ENCODE measurements around the gene NUP210.
"Not testable (repeated sequence)": the region's sequence is repeated elsewhere in the genome, so short reads cannot be mapped to it uniquely, and the experiment has no call there.

NUP210 gene

DNA sequence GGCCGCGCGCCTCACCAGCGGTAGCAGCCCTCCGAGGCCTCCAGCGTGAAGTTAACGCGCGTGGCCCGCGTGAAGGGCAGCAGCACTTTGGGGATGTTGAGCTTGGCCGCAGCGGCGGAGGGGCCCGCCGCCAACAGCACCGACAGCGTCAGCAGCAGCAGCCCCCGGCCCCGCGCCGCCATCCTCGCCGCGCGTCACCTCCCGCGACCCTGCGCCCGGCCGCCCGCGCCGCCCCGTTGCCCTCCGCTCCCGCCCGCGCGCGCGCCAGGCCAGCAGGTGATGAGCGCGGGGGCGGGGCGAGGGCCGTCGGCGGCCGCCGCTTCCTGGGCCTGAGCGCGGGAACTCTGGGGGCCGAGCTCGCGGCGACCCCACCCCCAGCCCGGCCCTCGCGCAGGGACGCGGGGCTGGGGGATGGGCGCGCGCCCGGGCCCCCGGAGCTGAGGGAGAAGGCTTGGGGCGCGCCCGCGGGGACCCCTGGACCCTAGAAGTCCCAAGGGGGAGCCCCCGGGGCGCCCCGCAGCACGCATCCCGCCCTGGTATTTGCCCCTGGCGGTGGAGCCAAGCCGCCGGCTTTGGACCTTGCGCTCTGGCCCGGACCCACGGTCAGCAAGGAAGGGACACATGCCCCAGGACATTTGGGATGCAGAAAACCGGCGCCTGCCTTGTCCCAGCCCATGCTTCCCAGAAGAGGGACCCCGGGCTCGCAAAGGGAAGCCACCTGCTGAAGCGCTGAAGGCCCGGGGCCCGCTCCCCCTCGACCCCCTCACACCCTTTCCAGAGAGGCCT lies at the start of gene NUP210:
Gene NUP210, minus strand, starts transcription at position 278 of the 786 bp plus-strand sequence. Its CDS starts 96 bp downstream, at position 182.
- DNase-seq = no peak

GRCh38 chr3:13466781-13467180 lies 46.7 kb upstream of the NUP210 start:
- DNase-seq = no peak

DNA sequence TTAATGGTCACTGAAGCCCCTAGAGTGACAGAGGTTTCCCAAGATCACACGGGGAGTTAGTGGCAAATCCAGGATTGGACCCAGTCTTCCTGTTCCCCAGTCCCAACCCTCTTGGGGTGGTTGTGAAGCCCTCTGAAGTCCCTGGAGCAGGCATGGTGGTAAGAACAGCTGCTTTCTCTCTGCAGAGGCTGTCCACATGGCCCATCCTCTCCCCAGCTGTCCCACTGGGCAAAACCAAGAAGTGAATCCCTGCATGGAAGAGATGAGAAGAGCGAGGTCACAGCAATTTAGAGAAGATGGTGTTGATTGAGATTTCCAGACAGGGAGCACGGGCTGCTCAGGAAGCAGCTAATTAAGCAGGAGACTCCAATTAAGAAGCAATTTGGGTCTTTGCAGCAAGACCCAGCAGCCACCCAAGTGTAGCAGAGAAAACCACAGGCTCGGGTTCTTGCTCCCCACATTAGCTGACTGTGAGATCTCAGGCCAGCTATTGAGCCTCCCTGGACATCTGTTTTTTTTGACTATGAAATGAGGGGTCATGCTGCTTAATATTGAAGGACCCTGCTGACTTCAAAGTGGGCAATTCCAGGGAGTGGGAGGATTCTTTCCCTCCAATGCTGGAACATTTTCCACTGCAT lies 45.2 kb upstream of the NUP210 start:
- no peak for DNase-seq

DNA sequence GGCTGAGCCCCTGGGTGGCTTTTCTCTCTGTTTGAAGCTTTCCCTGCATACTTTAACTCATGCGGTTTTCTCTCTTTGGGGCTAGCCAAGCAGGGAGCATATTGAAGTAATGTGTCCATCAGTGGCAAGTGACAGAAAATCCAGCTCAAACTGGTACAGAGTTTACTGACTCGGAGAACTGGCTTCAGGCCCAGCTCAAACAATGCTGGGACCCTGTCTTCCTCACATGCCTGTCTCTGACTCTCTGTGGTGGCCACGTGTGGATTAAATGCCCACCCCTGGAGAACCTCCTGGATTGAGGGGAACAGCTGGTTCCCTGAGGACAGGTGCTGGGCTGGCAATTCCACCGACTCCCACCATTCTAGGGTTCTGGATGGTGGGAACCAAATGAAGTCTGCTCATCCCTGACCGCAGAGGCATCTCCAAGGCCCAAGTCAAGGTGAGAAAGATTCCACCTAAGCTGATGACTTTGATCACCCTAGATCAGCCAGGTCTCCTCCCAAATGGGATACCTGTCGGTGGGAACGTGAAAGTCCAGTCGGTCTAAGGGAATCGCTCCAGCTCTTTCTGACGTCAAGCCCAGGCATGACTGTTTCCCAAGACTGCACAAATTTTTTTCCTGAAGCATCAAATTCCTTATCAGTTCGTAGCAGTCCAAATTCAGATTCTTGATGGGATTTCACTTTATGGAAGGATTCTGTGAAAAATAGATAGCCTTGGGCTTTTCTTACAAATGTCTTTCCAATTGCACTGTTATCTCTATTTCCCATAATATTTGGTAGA lies 43.7 kb upstream of the NUP210 start:
- DNase-seq = no peak

DNA sequence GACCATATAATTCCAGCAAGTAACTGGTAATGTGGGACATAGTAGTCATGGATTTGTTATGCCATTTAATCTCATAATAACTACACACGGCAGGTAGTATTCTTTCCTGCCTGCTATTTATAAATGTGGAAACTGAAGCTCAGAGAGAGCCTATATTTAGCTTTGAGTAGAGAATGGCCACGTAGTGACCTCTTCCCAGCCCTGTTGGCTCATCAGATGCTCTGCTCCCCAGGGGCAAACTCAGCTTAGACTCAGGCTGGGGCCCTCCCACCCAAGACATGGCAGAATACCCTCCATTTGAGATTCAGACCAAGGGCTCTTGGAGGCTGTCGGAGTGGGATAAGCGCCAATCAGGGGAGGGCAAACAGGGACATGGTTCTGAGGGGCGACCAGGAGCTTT lies 42.7 kb upstream of the NUP210 start:
- DNase-seq = no peak

- no peak for DNase-seq
Measured at GRCh38 chr3:13462125-13462629, 42.1 kb upstream of the NUP210 start.

GRCh38 chr3:13461169-13462124 lies 41.3 kb upstream of the NUP210 start:
- peak; percentile 24 for DNase-seq

DNA sequence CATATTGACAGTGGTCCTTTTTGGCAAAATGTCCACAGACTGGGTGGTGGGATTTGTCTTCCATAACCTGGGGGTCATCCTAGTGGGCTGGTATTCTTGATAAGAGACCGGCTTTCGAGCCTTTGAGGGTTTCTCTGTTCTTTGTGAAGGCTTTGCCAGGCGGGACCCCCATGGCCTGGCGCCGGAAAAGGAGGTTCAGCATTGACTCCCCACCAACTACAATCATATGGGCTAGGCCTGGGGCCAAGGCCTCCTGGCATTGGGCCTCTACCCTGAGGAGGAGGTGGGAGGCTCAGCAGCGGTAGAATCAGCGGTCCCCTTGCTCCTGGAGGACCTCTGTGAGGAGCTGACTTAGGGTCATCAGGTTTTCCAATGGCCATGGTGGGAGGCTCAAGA lies 40.2 kb upstream of the NUP210 start:
- no peak for DNase-seq

- DNase-seq = no peak
Measured at GRCh38 chr3:13459605-13460340, 39.7 kb upstream of the NUP210 start.

DNA sequence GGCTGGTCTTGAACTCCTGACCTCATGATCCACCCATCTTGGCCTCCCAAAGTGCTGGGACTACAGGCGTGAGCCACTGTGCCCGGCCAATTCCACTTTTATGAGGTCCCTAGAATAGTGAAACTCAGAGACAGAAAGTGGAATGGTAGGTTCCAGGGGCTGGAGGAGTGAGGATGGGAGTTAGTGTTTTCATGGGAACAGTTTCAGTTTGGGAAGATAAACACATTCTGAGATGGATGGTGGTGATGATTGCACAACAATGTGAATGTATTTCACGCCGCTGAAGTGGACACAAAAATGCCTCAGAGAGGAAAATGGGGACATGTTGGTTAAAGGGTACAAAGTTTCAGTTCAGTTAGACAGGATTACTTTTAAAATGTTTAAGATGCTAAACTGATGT lies 37.5 kb upstream of the NUP210 start:
- DNase-seq = no peak

GRCh38 chr3:13455644-13456043 lies 35.5 kb upstream of the NUP210 start:
- DNase-seq = no peak

DNA sequence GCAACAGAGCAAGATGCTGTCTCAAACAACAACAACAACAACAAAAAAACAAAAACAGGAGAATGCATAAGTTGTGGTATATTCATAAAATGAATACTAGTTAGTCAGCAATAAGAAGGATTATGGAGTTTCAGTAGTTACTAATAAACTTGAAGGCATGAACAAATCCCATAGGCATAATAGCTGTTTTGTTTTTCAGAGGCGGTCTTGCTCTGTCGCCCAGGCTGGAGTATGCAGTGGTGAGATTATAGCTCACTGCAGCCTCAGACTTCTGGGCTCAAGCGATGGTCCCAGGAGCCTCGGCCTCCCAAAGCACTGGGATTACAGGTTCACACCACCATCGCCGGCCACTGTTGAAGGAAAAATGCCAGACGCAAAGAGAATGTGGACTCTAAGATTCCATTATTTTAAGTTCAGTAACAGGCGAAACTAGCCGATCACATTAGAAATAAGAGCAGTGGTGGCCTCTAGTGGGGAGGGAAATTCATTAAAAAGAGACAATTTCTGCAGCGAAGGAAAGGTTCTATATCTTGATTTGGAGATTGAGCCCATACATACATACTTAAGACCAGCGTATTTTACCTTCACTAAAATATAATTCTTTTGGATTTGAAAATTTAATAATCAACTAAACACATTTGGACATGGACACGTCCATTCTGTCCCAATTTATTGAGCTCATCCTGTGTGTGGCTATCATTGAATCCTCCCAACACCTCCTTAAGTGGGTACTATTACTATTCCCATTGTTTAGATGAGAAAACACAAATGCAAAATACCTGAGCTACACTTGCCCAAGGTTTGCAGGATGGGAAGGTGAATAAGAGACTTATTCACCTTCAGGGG lies 32.6 kb upstream of the NUP210 start:
- peak; percentile 55 for DNase-seq

DNA sequence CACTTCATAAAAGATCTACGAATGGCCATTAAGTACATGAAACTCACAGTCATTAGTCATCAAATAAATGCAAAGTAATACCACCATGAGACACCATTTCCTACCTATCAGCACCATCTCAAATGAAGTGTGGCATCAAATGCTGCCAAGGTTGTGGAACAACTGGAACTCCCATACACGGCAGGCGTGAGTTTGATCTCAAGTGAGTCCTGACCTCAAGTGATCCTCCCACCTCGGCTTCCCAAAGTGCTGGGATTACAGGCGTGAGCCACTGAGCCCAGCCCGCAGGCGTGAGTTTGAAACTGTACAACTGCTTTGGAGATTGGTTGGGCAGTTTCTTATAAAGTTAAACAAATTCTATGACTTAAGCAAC lies 31.2 kb upstream of the NUP210 start:
- peak; percentile 32 for DNase-seq

GRCh38 chr3:13442882-13443281 lies 22.8 kb upstream of the NUP210 start:
- DNase-seq = not testable (repeated sequence)

DNA sequence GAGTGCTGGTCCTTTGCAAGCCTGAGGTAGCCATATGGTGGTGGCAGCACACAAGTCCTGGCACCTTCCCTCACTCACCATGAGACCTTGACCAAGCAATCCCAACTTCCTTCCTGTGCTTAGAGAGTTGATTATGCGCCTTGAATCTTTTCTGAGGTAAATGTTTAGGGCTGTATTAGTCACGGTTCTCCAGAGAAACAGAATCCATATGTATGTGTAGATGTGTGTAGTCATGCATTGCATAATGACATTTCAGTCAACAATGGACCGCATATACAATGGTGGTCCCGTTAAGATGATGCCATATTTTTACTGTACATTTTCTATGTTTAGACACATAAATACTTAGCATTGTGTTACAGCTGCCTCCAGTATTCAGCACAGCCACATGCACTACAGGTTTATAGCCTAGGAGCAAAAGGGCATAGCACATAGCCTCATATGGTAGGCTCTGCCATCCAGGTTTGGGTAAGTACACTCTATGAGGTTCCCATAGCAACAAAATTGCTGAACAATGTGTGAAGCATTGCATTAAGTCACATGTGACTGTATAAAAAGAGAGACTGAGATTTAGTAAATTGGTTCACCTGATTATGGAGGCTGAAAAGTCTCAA lies 20.2 kb upstream of the NUP210 start:
- DNase-seq = no peak

GRCh38 chr3:13436213-13436612 lies 16.1 kb upstream of the NUP210 start:
- not testable (repeated sequence) for DNase-seq

DNA sequence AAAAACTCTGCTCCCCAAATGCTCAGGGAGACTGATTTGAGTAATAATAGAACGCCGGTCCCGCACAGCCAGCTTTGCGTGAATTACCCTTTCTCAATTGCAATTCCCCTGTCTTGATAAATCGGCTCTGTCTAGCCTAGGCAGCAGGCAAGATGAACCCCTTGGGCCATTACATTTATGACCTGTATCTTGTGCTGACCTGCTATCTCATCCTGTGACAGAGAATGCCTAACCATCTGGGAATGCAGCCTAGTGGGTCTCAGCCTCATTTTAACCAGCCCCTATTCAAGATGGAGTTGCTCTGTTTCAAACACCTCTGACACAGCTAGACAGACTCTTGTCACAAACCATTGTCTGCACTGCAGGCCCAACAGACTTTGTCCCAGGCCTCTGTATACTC lies 13.8 kb upstream of the NUP210 start:
- DNase-seq = no peak

- no peak for DNase-seq
Measured at GRCh38 chr3:13432093-13432492, 12.0 kb upstream of the NUP210 start.

DNA sequence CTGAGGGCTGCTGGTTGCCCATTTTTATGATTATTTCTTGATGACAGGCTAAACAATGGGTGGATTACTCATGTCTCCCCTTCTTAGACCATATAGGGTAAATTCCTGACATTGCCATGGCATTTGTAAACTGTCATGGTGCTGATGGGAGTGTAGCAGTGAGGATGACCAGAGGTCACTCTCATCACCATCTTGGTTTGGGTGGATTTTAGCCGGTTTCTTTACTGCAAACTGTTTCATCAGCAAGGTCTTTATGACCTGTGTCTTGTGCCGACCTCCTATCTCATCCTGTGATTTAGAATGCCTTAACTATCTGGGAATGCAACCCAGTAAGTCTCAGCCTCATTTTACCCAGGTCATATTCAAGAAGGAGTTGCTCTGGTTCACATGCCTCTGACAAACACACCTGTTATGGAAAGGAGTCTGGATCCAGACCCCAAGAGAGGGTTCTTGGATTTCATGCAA lies 10.3 kb upstream of the NUP210 start:
- not testable (repeated sequence) for DNase-seq

All from fibroblast of skin of right biceps (primary cell).